ENCODE measurements around the gene PRICKLE3.
A peak's percentile ranks its signal among the peaks of the same experiment; 100 is the strongest.
"Not testable (repeated sequence)": the region's sequence is repeated elsewhere in the genome, so short reads cannot be mapped to it uniquely, and the experiment has no call there.

Gene PRICKLE3

GRCh38 chrX:49177873-49178480 is 8.2 kb downstream of the PRICKLE3 start:
- TF ChIP-seq CTCF (IDR thresholded peaks at IDR 0.05; ENCODE audit: low read depth, low read length): no peak
- no peak for DNase-seq (ENCODE audit: low read depth, low spot score)
- in situ Hi-C loops (cut with HindIII; ENCODE audit: low sequenced_read_pairs): no loop called here
- H3K4me3 ChIP-seq (ENCODE audit: low read depth, low read length): no peak overlapping the region

- peak; percentile 9 for TF ChIP-seq CTCF (IDR thresholded peaks at IDR 0.05; ENCODE audit: low read depth, low read length)
- in situ Hi-C loops (cut with HindIII; ENCODE audit: low sequenced_read_pairs): no loop called here
- DNase-seq (ENCODE audit: low read depth, low spot score): no peak
- no peak overlapping the region for H3K4me3 ChIP-seq (ENCODE audit: low read depth, low read length)
Observed at GRCh38 chrX:49177338-49177833, 8.8 kb downstream of the PRICKLE3 start.

GRCh38 chrX:49176421-49177326 is 9.5 kb downstream of the PRICKLE3 start:
- no peak for DNase-seq (ENCODE audit: low read depth, low spot score)
- H3K4me3 ChIP-seq (ENCODE audit: low read depth, low read length): no peak overlapping the region
- in situ Hi-C loops (cut with HindIII; ENCODE audit: low sequenced_read_pairs): no loop called here

GRCh38 chrX:49175435-49176274 is 10.5 kb downstream of the PRICKLE3 start:
- in situ Hi-C loops (cut with HindIII; ENCODE audit: low sequenced_read_pairs): no loop called here
- no peak for DNase-seq (ENCODE audit: low read depth, low spot score)
- no peak overlapping the region for H3K4me3 ChIP-seq (ENCODE audit: low read depth, low read length)
- TF ChIP-seq CTCF (IDR thresholded peaks at IDR 0.05; ENCODE audit: low read depth, low read length): no peak

More at GRCh38 chrX:49176421-49177326, 9.5 kb downstream of the PRICKLE3 start:
- TF ChIP-seq CTCF (IDR thresholded peaks at IDR 0.05; ENCODE audit: low read depth, low read length): no peak

- no peak overlapping the region for H3K4me3 ChIP-seq (ENCODE audit: low read depth, low read length)
- no peak for DNase-seq (ENCODE audit: low read depth, low spot score)
- TF ChIP-seq CTCF (IDR thresholded peaks at IDR 0.05; ENCODE audit: low read depth, low read length): no peak
- in situ Hi-C loops (cut with HindIII; ENCODE audit: low sequenced_read_pairs): no loop called here
Observed at GRCh38 chrX:49174723-49175122, 11.4 kb downstream of the PRICKLE3 start.

- in situ Hi-C loops (cut with HindIII; ENCODE audit: low sequenced_read_pairs); DNase-seq (ENCODE audit: low read depth, low spot score); H3K4me3 ChIP-seq (ENCODE audit: low read depth, low read length): not testable (repeated sequence)
Observed at GRCh38 chrX:49173544-49173943, 12.6 kb downstream of the PRICKLE3 start.

Measured in astrocyte of the spinal cord (primary cell).